IMR-90 (cell line): ENCODE measurements around the gene RIIAD1. TPM values are rescaled to one million over a fixed set of nuclear protein-coding genes. Genes with fewer than 3 reads are reported as not detected.

Experiments
- ATAC-seq: fragments of 200-7000 bp; cut with Tn5 transposase; 2 replicates; pipeline ENCODE4 v1.9.1; 2020; ENCODE audit warnings: low read depth, mild to moderate bottlenecking, moderate library complexity
- BruUV-seq: library from RNA; stranded (reverse); fragments of 400-500 nt; replicated peaks from 2 replicates; lab custom pipeline; 2021; lab: Mats Ljungman, UMichigan
- CTCF ChIA-PET: fragments of 300-600 bp; formaldehyde crosslinking; extraction: SDS; loops from one replicate; lab custom pipeline; 2021; ENCODE audit warnings: antibody characterized with exemption; lab: Yijun Ruan, JAX
- POLR2A ChIA-PET: fragments of 300-600 bp; sonication (Branson Sonifier 250); formaldehyde crosslinking; loops from one replicate; lab custom pipeline; 2022; ENCODE audit warnings: antibody characterized with exemption; ENCODE audit not compliant: unreplicated experiment; lab: Charles Lee
- DNase-seq: peaks from one replicate; pipeline ENCODE4 v3.0.0; 2013
- H2AFZ ChIP-seq: replicated peaks from 2 replicates; pipeline ENCODE3; 2013; ENCODE audit warnings: low read length, mild to moderate bottlenecking; ENCODE audit not compliant: poor library complexity
- H2AK5ac ChIP-seq: 2 replicates; pipeline ENCODE4 v1.6.1; 2013; ENCODE audit warnings: low read depth, low read length, inconsistent platforms
- H2AK9ac ChIP-seq: replicated peaks from 2 replicates; pipeline ENCODE3; 2013; ENCODE audit warnings: mild to moderate bottlenecking, low read depth, low read length, moderate library complexity; ENCODE audit not compliant: poor library complexity
- H2BK120ac ChIP-seq: 2 replicates; pipeline ENCODE4 v1.6.1; 2013; ENCODE audit warnings: low read depth, low read length, inconsistent platforms
- H2BK15ac ChIP-seq: 3 replicates; pipeline ENCODE4 v1.6.1; 2013; ENCODE audit warnings: low read depth, low read length, inconsistent platforms
- H2BK20ac ChIP-seq: 2 replicates; pipeline ENCODE4 v1.6.1; 2013; ENCODE audit warnings: low read depth, mild to moderate bottlenecking, inconsistent platforms, low read length, moderate library complexity
- H2BK5ac ChIP-seq: 2 replicates; pipeline ENCODE4 v1.6.1; 2013; ENCODE audit warnings: mild to moderate bottlenecking, low read depth, low read length, inconsistent platforms; ENCODE audit not compliant: poor library complexity, severe bottlenecking
- H3K14ac ChIP-seq: replicated peaks from 2 replicates; pipeline ENCODE4 v1.6.1; 2013; ENCODE audit warnings: low read depth, low read length, inconsistent platforms
- H3K18ac ChIP-seq: 2 replicates; pipeline ENCODE4 v1.6.1; 2013; ENCODE audit warnings: low read depth, low read length, control low read depth
- H3K23ac ChIP-seq: 2 replicates; pipeline ENCODE4 v1.6.1; 2013; ENCODE audit warnings: low read depth, low read length, inconsistent platforms
- H3K27ac ChIP-seq: 2 replicates; pipeline ENCODE4 v1.5.1; 2013; ENCODE audit warnings: mild to moderate bottlenecking, control low read depth, low read length; ENCODE audit not compliant: insufficient read depth
- H3K27me3 ChIP-seq: 2 replicates; pipeline ENCODE4 v1.6.1; 2013; ENCODE audit warnings: low read length; ENCODE audit not compliant: control insufficient read depth, insufficient read depth
- H3K36me3 ChIP-seq: 2 replicates; pipeline ENCODE4 v1.6.1; 2013; ENCODE audit warnings: low read length, mixed read lengths; ENCODE audit not compliant: control insufficient read depth, insufficient read depth
- H3K4ac ChIP-seq: 2 replicates; pipeline ENCODE4 v1.6.1; 2013; ENCODE audit warnings: low read depth, low read length, inconsistent platforms
- H3K4me1 ChIP-seq: 2 replicates; pipeline ENCODE4 v1.6.1; 2013; ENCODE audit warnings: low read length, mixed read lengths; ENCODE audit not compliant: control insufficient read depth, insufficient read depth
- H3K4me2 ChIP-seq: 2 replicates; pipeline ENCODE4 v1.6.1; 2013; ENCODE audit warnings: low read depth, mild to moderate bottlenecking, control low read depth, low read length, moderate library complexity
- H3K4me3 ChIP-seq: 2 replicates; pipeline ENCODE4 v1.5.1; 2013; ENCODE audit warnings: low read depth, mild to moderate bottlenecking, control low read depth, low read length, moderate library complexity; ENCODE audit not compliant: insufficient read depth
- H3K56ac ChIP-seq: 2 replicates; pipeline ENCODE4 v1.6.1; 2013; ENCODE audit warnings: low read length, inconsistent platforms; ENCODE audit not compliant: insufficient read depth; ENCODE audit errors: extremely low read depth
- H3K79me1 ChIP-seq, 2 experiments: 2 replicates each; pipeline ENCODE4 v1.6.1; 2013; ENCODE audit warnings: low read length in 2 of 2, inconsistent platforms in 1 of 2, low read depth in 1 of 2
- H3K9ac ChIP-seq: 2 replicates; pipeline ENCODE4 v1.6.1; 2013; ENCODE audit warnings: low read depth, low read length, control low read depth
- H3K9me1 ChIP-seq: 2 replicates; pipeline ENCODE4 v1.6.1; 2013; ENCODE audit warnings: low read length, inconsistent platforms; ENCODE audit not compliant: insufficient read depth
- H3K9me3 ChIP-seq: 2 replicates; pipeline ENCODE4 v1.6.1; 2013; ENCODE audit warnings: low read length; ENCODE audit not compliant: control insufficient read depth, insufficient read depth
- H4K20me1 ChIP-seq: 2 replicates; pipeline ENCODE4 v1.6.1; 2013; ENCODE audit warnings: low read length, inconsistent platforms; ENCODE audit not compliant: insufficient read depth
- H4K5ac ChIP-seq: 2 replicates; pipeline ENCODE4 v1.6.1; 2013; ENCODE audit warnings: mild to moderate bottlenecking, low read depth, low read length, control low read depth
- H4K8ac ChIP-seq, 2 experiments: 2 replicates each; pipeline ENCODE4 v1.6.1; 2013; ENCODE audit warnings: low read depth in 2 of 2, low read length in 2 of 2, control low read depth in 1 of 2, inconsistent platforms in 1 of 2
- H4K91ac ChIP-seq: 2 replicates; pipeline ENCODE4 v1.6.1; 2013; ENCODE audit warnings: low read depth, low read length, inconsistent platforms; ENCODE audit not compliant: insufficient read depth
- CEBPB ChIP-seq: IDR thresholded peaks from 2 replicates; pipeline ENCODE4 v1.6.1; 2012; ENCODE audit warnings: low read depth, low read length, improper control_type of control experiment
- CTCF ChIP-seq: conservative IDR thresholded peaks from 2 replicates; pipeline ENCODE4 v1.5.1; 2012; ENCODE audit warnings: mild to moderate bottlenecking, low read depth, low read length, improper control_type of control experiment
- FOS ChIP-seq: fragments of 150-350 bp; IDR thresholded peaks from 2 replicates; pipeline ENCODE4 v1.6.1; 2016; ENCODE audit warnings: low read depth, low read length
- MXI1 ChIP-seq: IDR thresholded peaks from 2 replicates; pipeline ENCODE4 v1.6.1; 2012; ENCODE audit warnings: low read depth, mild to moderate bottlenecking, low read length, moderate library complexity, borderline replicate concordance
- NFE2L2 ChIP-seq: fragments of 150-350 bp; IDR thresholded peaks from 2 replicates; pipeline ENCODE4 v1.6.1; 2016; ENCODE audit warnings: low read depth, mild to moderate bottlenecking, low read length
- RFX5 ChIP-seq: IDR thresholded peaks from 2 replicates; pipeline ENCODE4 v1.8.0; 2012; ENCODE audit warnings: low read depth, mild to moderate bottlenecking, low read length, moderate library complexity
- WGBS, 2 experiments: methylation state at CpG; one replicate each; pipeline versions ENCODE4 v1.1.5 to v1.1.7; 2013; ENCODE audit warnings: missing lambda C conversion rate in 2 of 2; ENCODE audit not compliant: insufficient read length in 1 of 2; ENCODE audit errors: extremely low coverage in 2 of 2; 5-methylcytosine and 5-hydroxymethylcytosine counted together
- dilution Hi-C: fragments of 300-500 bp; cut with HindIII; formaldehyde crosslinking; loops from one replicate; pipeline ENCODE4 v1.14.3; 2018; ENCODE audit warnings: low sequenced_read_pairs; ENCODE audit not compliant: unreplicated experiment
- in situ Hi-C: fragments of 300-500 bp; cut with MboI; formaldehyde crosslinking; loops from 3 replicates; pipeline ENCODE4 v1.14.3; 2019; ENCODE audit warnings: low sequenced_read_pairs, inconsistent platforms, mixed read lengths
- intact Hi-C: fragments of 100-400 bp; cut with micrococcal nuclease; formaldehyde crosslinking; loops from 2 replicates; pipeline ENCODE4 v1.10.0; 2022
- polyA plus RNA-seq, 3 experiments: library from polyadenylated mRNA; depleted of rRNA; stranded (reverse); fragments of >200 nt; gene quantifications; 2 replicates each; pipeline ENCODE4 v1.2.3, GENCODE V29; 2012; ENCODE audit warnings: low replicate concordance in 1 of 3
- total RNA-seq: library from RNA; depleted of rRNA; stranded (reverse); fragments of >200 nt; gene quantifications from 2 replicates; pipeline ENCODE4 v1.2.3, GENCODE V29; 2012

RIIAD1 gene
- total and polyA plus RNA-seq, 2 of the 4 experiments (the other 2 are of a cell fraction) = not detected

DNA sequence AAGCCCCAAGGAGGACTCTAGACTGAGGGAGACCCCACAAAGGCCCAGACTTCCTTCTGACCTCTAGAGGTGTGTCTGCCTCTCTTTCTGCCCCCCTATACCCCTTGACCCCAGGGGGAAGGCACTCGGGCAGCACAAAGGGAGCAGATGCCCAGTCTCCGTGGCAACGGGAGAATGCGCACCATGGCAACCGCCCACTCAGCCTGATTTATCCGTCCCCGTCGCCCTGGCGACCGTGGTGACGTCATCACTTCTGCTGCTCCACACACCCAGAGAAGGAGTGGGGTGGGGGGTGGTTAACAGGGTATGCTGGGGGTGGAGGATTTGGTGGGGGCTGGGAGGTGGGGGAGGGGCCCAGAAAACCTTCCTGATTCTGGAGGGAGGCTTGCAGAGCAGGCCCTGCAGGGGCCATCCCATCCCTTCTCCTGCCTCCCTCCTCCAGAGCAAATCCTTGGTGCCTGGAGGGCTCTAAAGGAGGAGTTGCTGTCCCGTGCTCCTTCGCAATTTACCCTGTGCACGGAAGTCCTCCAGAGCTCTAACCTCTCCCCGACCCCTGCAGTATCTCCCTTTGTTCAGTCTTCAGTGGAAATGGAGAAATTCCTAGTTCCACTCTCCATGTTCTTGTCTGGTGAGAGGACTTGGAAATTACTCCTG, 11.0 kb upstream of the RIIAD1 start:
- no peak overlapping the region for H4K8ac ChIP-seq
- BruUV-seq = no TSS peak
- H3K56ac ChIP-seq = no peak overlapping the region
- no peak for TF ChIP-seq FOS
- no peak for TF ChIP-seq CTCF
- TF ChIP-seq MXI1 = no peak; the same call in 1 of the 2 replicates
- TF ChIP-seq RFX5 = no peak
- TF ChIP-seq NFE2L2 = no peak
- TF ChIP-seq CEBPB = no peak
- H3K4me2 ChIP-seq = no peak overlapping the region
- no peaks in the 10 kb centered on the region for H3K79me1 ChIP-seq
- no peak overlapping the region for H3K27ac ChIP-seq
- H3K4ac ChIP-seq = no peak overlapping the region
- H3K4me3 ChIP-seq = no peak overlapping the region
- no peak overlapping the region for H3K14ac ChIP-seq
- H4K5ac ChIP-seq = no peak overlapping the region
- no peaks in the 10 kb centered on the region for H3K36me3 ChIP-seq
- intact Hi-C loops (no loop called here), dilution Hi-C loops (no loop called here), in situ Hi-C loops (no loop called here)
- CTCF ChIA-PET = interaction anchor here (0.6 kb wide), 1 partner anchor 101 kb away, joined by 3 read pairs; no protein-coding TSS in a partner anchor
- H2AK9ac ChIP-seq = no peak overlapping the region
- H3K9ac ChIP-seq = no peak overlapping the region
- no peaks in the 10 kb centered on the region; the same call in 1 of the 2 replicates for H4K20me1 ChIP-seq
- H3K18ac ChIP-seq = no peak overlapping the region
- H4K91ac ChIP-seq = no peak overlapping the region
- no peaks in the 10 kb centered on the region for H3K4me1 ChIP-seq
- H2BK120ac ChIP-seq = no peak overlapping the region
- no peak overlapping the region for H2AFZ ChIP-seq
- DNase-seq (peak; percentile 55), ATAC-seq (peak; percentile 27; the same call in 1 of the 2 replicates)
- no peak overlapping the region for H2BK20ac ChIP-seq
- WGBS, 2 experiments = no CpG with 5 or more reads among the region's 15 CpGs
- H2AK5ac ChIP-seq = no peak overlapping the region
- peaks cover 47% of the 10 kb centered on the region for H3K27me3 ChIP-seq
- no peak overlapping the region for H2BK15ac ChIP-seq
- POLR2A ChIA-PET = no interaction called here
- H3K9me3 ChIP-seq = no peaks in the 10 kb centered on the region
- H3K23ac ChIP-seq = no peak overlapping the region
- no peak overlapping the region for H2BK5ac ChIP-seq
- H3K9me1 ChIP-seq = no peaks in the 10 kb centered on the region
